RKO (cell line): Measurements from ENCODE around the gene BIVM.
"Not testable (repeated sequence)": the region's sequence is repeated elsewhere in the genome, so short reads cannot be mapped to it uniquely, and the experiment has no call there.

Experiments
- DNase-seq: peaks from one replicate; pipeline ENCODE4 v3.0.0-alpha.2; 2016; ENCODE audit warnings: low spot score

Gene BIVM

GRCh38 chr13:102798581-102799425, at the start of gene BIVM, which contains the start of gene POGLUT2:
BIVM (plus strand) TSS chr13:102799119; CDS start chr13:102807268, 8,149 bp downstream.
POGLUT2 (minus strand) TSS chr13:102798976; CDS start chr13:102798670, 306 bp downstream.
- DNase-seq, result peak; percentile 96

GRCh38 chr13:102751886-102752285, 47.0 kb upstream of the BIVM start:
- no peak for DNase-seq

GRCh38 chr13:102757006-102757405, 41.9 kb upstream of the BIVM start:
- DNase-seq, result no peak

- no peak for DNase-seq
Observed at GRCh38 chr13:102758842-102759241, 40.1 kb upstream of the BIVM start.

GRCh38 chr13:102761071-102761470, 37.8 kb upstream of the BIVM start:
- DNase-seq, result no peak

- no peak for DNase-seq
Observed at GRCh38 chr13:102763741-102764140, 35.2 kb upstream of the BIVM start.

- no peak for DNase-seq
Observed at GRCh38 chr13:102768909-102769308, 30.0 kb upstream of the BIVM start.

GRCh38 chr13:102769679-102770078, 29.2 kb upstream of the BIVM start:
- DNase-seq, result no peak

GRCh38 chr13:102770435-102770834, 28.5 kb upstream of the BIVM start:
- DNase-seq, result no peak

GRCh38 chr13:102771298-102772041, 27.4 kb upstream of the BIVM start:
- no peak for DNase-seq

- no peak for DNase-seq
Observed at GRCh38 chr13:102772042-102772425, 26.9 kb upstream of the BIVM start.

- no peak for DNase-seq
Observed at GRCh38 chr13:102773441-102774213, 25.3 kb upstream of the BIVM start, which contains the start of gene TEX30. TEX30 (minus strand) TSS chr13:102773786; CDS start chr13:102770026, 3,760 bp downstream.

- no peak for DNase-seq
Observed at GRCh38 chr13:102774214-102774568, 24.7 kb upstream of the BIVM start.

GRCh38 chr13:102774591-102775520, 24.1 kb upstream of the BIVM start:
- no peak for DNase-seq

GRCh38 chr13:102776271-102776670, 22.6 kb upstream of the BIVM start:
- no peak for DNase-seq

- DNase-seq, result no peak
Observed at GRCh38 chr13:102777736-102778135, 21.2 kb upstream of the BIVM start.

- DNase-seq, result no peak
Observed at GRCh38 chr13:102779436-102780159, 19.3 kb upstream of the BIVM start.

- not testable (repeated sequence) for DNase-seq
Observed at GRCh38 chr13:102780656-102781055, 18.3 kb upstream of the BIVM start.

- no peak for DNase-seq
Observed at GRCh38 chr13:102781591-102781990, 17.3 kb upstream of the BIVM start.

- DNase-seq, result no peak
Observed at GRCh38 chr13:102784483-102784882, 14.4 kb upstream of the BIVM start.

- no peak for DNase-seq
Observed at GRCh38 chr13:102788683-102789082, 10.2 kb upstream of the BIVM start.
